ENCODE data around the gene SLC7A10. TPM values are rescaled to one million over a fixed set of nuclear protein-coding genes. Genes with fewer than 3 reads are reported as not detected.

SLC7A10 gene
- total and polyA plus RNA-seq, 2 donors (not counting 1 experiment from before 2014, with no cell fraction given), result not detected

DNA sequence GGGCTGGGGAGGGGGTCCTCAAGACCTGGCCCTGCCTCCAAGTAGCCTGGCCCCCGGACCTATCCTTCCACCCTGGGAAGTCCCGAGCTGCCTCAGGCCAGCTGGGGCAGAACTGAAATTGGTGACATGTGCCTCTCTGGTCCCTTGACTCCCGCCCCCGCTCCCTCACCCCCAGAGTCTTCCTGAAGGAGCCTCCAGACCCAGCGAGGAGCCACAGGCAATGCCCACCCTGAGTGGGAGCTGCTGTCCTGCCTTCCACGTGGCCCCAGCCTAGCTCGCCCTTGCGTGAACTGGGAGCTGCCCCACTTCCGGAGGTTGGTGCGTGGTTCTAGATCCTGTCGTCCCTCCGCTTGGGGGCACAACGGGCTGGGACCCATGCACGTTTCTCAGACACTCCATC, 42.1 kb upstream of the SLC7A10 start:
- Histone ChIP-seq H3K9me3 (ENCODE audit: control insufficient read depth, insufficient read depth, low read depth, low read length) (no peaks in the 10 kb centered on the region), H3K9ac (ENCODE audit: insufficient read depth, low read length) (no peak overlapping the region), H4K20me1 (ENCODE audit: control insufficient read depth, extremely low read depth, insufficient read depth, low read length) (no peaks in the 10 kb centered on the region), H3K27me3 (ENCODE audit: control insufficient read depth, insufficient read depth, low read length) (no peaks in the 10 kb centered on the region), H3K27ac (ENCODE audit: insufficient read depth, low read length) (no peak overlapping the region), H3K4me2 (ENCODE audit: extremely low read depth, insufficient read depth, low read length) (no peak overlapping the region), H3K79me2 (ENCODE audit: control insufficient read depth, insufficient read depth, low read length) (no peaks in the 10 kb centered on the region), H3K4me3 (replicated peaks in 1 of 4; ENCODE audit: control extremely low read depth in 1 of 4, insufficient read depth in 1 of 4, low read depth in 3 of 4, low read length in 4 of 4) (no peak overlapping the region), H3K36me3 (ENCODE audit: control insufficient read depth, insufficient read depth, low read length) (no peaks in the 10 kb centered on the region), H3K4me1 (ENCODE audit: control insufficient read depth, extremely low read depth, insufficient read depth, low read length) (no peaks in the 10 kb centered on the region), H2AFZ (ENCODE audit: low read length) (no peak overlapping the region)
- TF ChIP-seq EZH2 (IDR thresholded peaks at IDR 0.05; ENCODE audit: low read length, missing control alignments), result no peak
- DNase-seq (ENCODE audit: low read depth in 2 of 2), result no peak

DNA sequence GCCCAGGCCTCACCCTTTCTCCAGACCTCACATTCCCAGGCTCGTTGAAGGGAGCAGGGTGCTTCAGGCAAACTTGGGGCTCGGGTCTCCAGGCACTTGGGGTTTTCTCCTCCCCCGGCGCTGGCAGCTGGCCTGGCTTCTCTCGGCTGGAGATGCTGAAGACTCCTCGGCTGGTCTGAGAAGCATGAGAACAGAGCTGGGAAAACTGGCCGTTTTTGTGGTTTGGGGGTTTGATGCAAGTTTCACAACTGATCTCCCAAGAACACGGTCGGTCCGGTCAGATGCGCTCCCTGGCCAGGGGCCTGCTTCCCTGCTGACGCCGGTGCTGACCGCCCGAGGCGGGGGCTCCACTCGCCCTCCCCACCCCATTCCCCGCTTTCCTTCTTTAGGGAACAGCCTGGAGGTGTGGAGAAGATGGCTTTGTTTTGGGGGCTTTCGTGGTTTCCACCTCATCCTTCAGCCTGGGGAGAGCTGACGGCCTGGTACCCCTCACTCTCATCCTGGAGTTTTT, 41.4 kb upstream of the SLC7A10 start:
- no peak overlapping the region for H3K27ac ChIP-seq (ENCODE audit: insufficient read depth, low read length)
- no peaks in the 10 kb centered on the region for H3K36me3 ChIP-seq (ENCODE audit: control insufficient read depth, insufficient read depth, low read length)
- H3K4me2 ChIP-seq (ENCODE audit: extremely low read depth, insufficient read depth, low read length), result no peak overlapping the region
- no peaks in the 10 kb centered on the region for H4K20me1 ChIP-seq (ENCODE audit: control insufficient read depth, extremely low read depth, insufficient read depth, low read length)
- H3K9ac ChIP-seq (ENCODE audit: insufficient read depth, low read length), result no peak overlapping the region
- H3K4me3 ChIP-seq (replicated peaks in 1 of 4; ENCODE audit: control extremely low read depth in 1 of 4, insufficient read depth in 1 of 4, low read depth in 3 of 4, low read length in 4 of 4), result no peak overlapping the region
- DNase-seq (ENCODE audit: low read depth in 2 of 2), result no peak
- H2AFZ ChIP-seq (ENCODE audit: low read length), result no peak overlapping the region
- no peaks in the 10 kb centered on the region for H3K9me3 ChIP-seq (ENCODE audit: control insufficient read depth, insufficient read depth, low read depth, low read length)
- H3K4me1 ChIP-seq (ENCODE audit: control insufficient read depth, extremely low read depth, insufficient read depth, low read length), result no peaks in the 10 kb centered on the region
- no peaks in the 10 kb centered on the region for H3K27me3 ChIP-seq (ENCODE audit: control insufficient read depth, insufficient read depth, low read length)
- TF ChIP-seq EZH2 (IDR thresholded peaks at IDR 0.05; ENCODE audit: low read length, missing control alignments), result no peak
- TF ChIP-seq, protein P1, sequence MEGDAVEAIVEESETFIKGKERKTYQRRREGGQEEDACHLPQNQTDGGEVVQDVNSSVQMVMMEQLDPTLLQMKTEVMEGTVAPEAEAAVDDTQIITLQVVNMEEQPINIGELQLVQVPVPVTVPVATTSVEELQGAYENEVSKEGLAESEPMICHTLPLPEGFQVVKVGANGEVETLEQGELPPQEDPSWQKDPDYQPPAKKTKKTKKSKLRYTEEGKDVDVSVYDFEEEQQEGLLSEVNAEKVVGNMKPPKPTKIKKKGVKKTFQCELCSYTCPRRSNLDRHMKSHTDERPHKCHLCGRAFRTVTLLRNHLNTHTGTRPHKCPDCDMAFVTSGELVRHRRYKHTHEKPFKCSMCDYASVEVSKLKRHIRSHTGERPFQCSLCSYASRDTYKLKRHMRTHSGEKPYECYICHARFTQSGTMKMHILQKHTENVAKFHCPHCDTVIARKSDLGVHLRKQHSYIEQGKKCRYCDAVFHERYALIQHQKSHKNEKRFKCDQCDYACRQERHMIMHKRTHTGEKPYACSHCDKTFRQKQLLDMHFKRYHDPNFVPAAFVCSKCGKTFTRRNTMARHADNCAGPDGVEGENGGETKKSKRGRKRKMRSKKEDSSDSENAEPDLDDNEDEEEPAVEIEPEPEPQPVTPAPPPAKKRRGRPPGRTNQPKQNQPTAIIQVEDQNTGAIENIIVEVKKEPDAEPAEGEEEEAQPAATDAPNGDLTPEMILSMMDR (conservative IDR thresholded peaks at IDR 0.05 in 1 of 2, IDR thresholded peaks at IDR 0.05 in 1 of 2; ENCODE audit: low read depth in 1 of 2, low read length in 2 of 2), result no peak
- H3K79me2 ChIP-seq (ENCODE audit: control insufficient read depth, insufficient read depth, low read length), result no peaks in the 10 kb centered on the region

DNA sequence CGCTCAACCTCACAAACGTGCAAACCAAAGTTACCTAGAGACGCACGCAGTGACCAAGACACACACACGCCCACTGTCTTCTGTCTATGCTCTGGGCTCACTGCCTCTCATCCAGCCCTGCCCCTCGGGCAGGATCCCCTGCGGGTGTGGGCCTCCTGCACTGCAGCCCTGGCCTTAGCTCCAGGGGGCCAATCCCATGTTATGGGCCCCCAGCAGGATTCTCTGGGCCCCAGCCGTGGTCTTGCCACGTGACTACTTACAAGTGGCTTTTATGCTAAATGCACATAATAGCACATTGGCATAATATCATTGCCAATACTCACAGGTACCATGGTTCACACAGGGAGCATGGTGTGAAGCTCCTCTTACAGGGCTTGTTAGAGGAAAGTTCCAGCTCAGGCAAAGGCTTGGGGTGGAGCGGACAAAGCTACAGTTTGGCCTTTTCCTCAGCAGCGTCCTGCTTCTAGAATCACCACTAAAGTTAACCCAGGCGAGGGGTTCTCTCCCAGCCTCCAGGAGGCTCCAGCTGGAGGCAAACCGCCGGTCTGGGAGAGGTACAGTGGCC, 39.3 kb upstream of the SLC7A10 start:
- Histone ChIP-seq H2AFZ (ENCODE audit: low read length) (no peak overlapping the region), H3K9ac (ENCODE audit: insufficient read depth, low read length) (no peak overlapping the region), H3K27ac (ENCODE audit: insufficient read depth, low read length) (no peak overlapping the region), H3K4me1 (ENCODE audit: control insufficient read depth, extremely low read depth, insufficient read depth, low read length) (no peaks in the 10 kb centered on the region), H3K4me3 (replicated peaks in 1 of 4; ENCODE audit: control extremely low read depth in 1 of 4, insufficient read depth in 1 of 4, low read depth in 3 of 4, low read length in 4 of 4) (no peak overlapping the region), H3K27me3 (ENCODE audit: control insufficient read depth, insufficient read depth, low read length) (no peaks in the 10 kb centered on the region), H4K20me1 (ENCODE audit: control insufficient read depth, extremely low read depth, insufficient read depth, low read length) (no peaks in the 10 kb centered on the region), H3K4me2 (ENCODE audit: extremely low read depth, insufficient read depth, low read length) (no peak overlapping the region), H3K9me3 (ENCODE audit: control insufficient read depth, insufficient read depth, low read depth, low read length) (no peaks in the 10 kb centered on the region), H3K36me3 (ENCODE audit: control insufficient read depth, insufficient read depth, low read length) (no peaks in the 10 kb centered on the region), H3K79me2 (ENCODE audit: control insufficient read depth, insufficient read depth, low read length) (no peaks in the 10 kb centered on the region)
- no peak for DNase-seq (ENCODE audit: low read depth in 2 of 2)
- TF ChIP-seq, protein P1 (conservative IDR thresholded peaks at IDR 0.05 in 1 of 2, IDR thresholded peaks at IDR 0.05 in 1 of 2; ENCODE audit: low read depth in 1 of 2, low read length in 2 of 2), result no peak
- no peak for TF ChIP-seq EZH2 (IDR thresholded peaks at IDR 0.05; ENCODE audit: low read length, missing control alignments)

Data from fibroblast of lung (primary cell).